Panc1 (cell line): ENCODE measurements around the gene ATAD2B.

Experiments used
- POLR2AphosphoS5 ChIP-seq: IDR thresholded peaks from 2 replicates; pipeline ENCODE4 v1.6.1; 2012; ENCODE audit warnings: mild to moderate bottlenecking, low read depth, low read length, moderate library complexity
- REST ChIP-seq, 2 experiments: IDR thresholded peaks; 2 replicates each; pipeline ENCODE4 v1.6.1; 2011 to 2012; ENCODE audit warnings: low read depth in 2 of 2, control low read depth in 1 of 2, low read length in 1 of 2, mild to moderate bottlenecking in 1 of 2, moderate library complexity in 1 of 2; ENCODE audit not compliant: insufficient read depth in 1 of 2
- SIN3A ChIP-seq: IDR thresholded peaks from 2 replicates; pipeline ENCODE4 v1.6.1; 2012; ENCODE audit warnings: low read depth, mild to moderate bottlenecking, low read length, moderate library complexity, borderline replicate concordance; ENCODE audit not compliant: insufficient read depth
- TF ChIP-seq, protein P1 (sequence below): fragments of 450-650 bp; IDR thresholded peaks from 2 replicates; pipeline ENCODE4 v1.5.1; 2017; ENCODE audit warnings: mild to moderate bottlenecking

- TF ChIP-seq, protein P1, sequence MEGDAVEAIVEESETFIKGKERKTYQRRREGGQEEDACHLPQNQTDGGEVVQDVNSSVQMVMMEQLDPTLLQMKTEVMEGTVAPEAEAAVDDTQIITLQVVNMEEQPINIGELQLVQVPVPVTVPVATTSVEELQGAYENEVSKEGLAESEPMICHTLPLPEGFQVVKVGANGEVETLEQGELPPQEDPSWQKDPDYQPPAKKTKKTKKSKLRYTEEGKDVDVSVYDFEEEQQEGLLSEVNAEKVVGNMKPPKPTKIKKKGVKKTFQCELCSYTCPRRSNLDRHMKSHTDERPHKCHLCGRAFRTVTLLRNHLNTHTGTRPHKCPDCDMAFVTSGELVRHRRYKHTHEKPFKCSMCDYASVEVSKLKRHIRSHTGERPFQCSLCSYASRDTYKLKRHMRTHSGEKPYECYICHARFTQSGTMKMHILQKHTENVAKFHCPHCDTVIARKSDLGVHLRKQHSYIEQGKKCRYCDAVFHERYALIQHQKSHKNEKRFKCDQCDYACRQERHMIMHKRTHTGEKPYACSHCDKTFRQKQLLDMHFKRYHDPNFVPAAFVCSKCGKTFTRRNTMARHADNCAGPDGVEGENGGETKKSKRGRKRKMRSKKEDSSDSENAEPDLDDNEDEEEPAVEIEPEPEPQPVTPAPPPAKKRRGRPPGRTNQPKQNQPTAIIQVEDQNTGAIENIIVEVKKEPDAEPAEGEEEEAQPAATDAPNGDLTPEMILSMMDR = no peak
- TF ChIP-seq POLR2AphosphoS5 (no peak), REST (IDR thresholded peaks at IDR 0.05; ENCODE audit: insufficient read depth in 1 of 2, low read depth in 2 of 2, low read length in 1 of 2) (no peak), SIN3A (no peak)
Observed at GRCh38 chr2:23722255-23722654, 204.7 kb downstream of the ATAD2B start.
